ENCODE data around the gene COL8A2. TPM values are rescaled to one million over a fixed set of nuclear protein-coding genes. Genes with fewer than 3 reads are reported as not detected.
A peak's percentile ranks its signal among the peaks of the same experiment; 100 is the strongest.

Gene COL8A2
- total and polyA plus RNA-seq, 2 experiments from 2014 or later: 3.2 to 30.5 TPM

GRCh38 chr1:36122062-36123030 is 2.7 kb downstream of the COL8A2 start:
- Histone ChIP-seq H3K27ac (no peak overlapping the region), H3K79me2 (ENCODE audit: insufficient read depth) (no peaks in the 10 kb centered on the region), H3K4me3 (no peak overlapping the region), H3K9me2 (ENCODE audit: insufficient read depth) (no peaks in the 10 kb centered on the region), H2AFZ (no peak overlapping the region), H3K9ac (no peak overlapping the region), H3K9me3 (ENCODE audit: low read depth) (no peaks in the 10 kb centered on the region), H3K36me3 (ENCODE audit: low read depth) (no peaks in the 10 kb centered on the region), H3K4me1 (ENCODE audit: insufficient read depth) (no peaks in the 10 kb centered on the region), H3K4me2 (ENCODE audit: unreplicated experiment) (no peak overlapping the region), H3K27me3 (replicated peaks; ENCODE audit: insufficient read depth) (0 out of 2 replicates have a peak, but pooled peaks cover 4% of the 10 kb centered on the region), H3F3A (ENCODE audit: insufficient read depth) (peaks cover 3% of the 10 kb centered on the region), H4K20me1 (ENCODE audit: insufficient read depth) (no peaks in the 10 kb centered on the region)
- 88 to 91% methylated on average over 12 of the region's 12 CpGs for WGBS, 2 experiments (ENCODE audit: low coverage in 1 of 2, low lambda C conversion rate in 2 of 2, missing lambda C conversion rate in 2 of 2)
- no peak for TF ChIP-seq EZH2phosphoT487 (IDR thresholded peaks at IDR 0.05; ENCODE audit: insufficient read depth, low read depth)
- TF ChIP-seq EZH2 (IDR thresholded peaks at IDR 0.05; ENCODE audit: insufficient read depth, poor library complexity, severe bottlenecking): no peak
- peak; percentile 26 for DNase-seq
- in situ Hi-C loops (cut with MboI): no loop called here

- Histone ChIP-seq H3K27ac (no peak overlapping the region), H3K79me2 (ENCODE audit: insufficient read depth) (no peaks in the 10 kb centered on the region), H3K4me2 (ENCODE audit: unreplicated experiment) (no peak overlapping the region), H3K4me3 (no peak overlapping the region), H3K9me3 (ENCODE audit: low read depth) (no peaks in the 10 kb centered on the region), H2AFZ (no peak overlapping the region), H3F3A (ENCODE audit: insufficient read depth) (peaks cover 19% of the 10 kb centered on the region), H3K36me3 (ENCODE audit: low read depth) (no peaks in the 10 kb centered on the region), H3K9me2 (ENCODE audit: insufficient read depth) (no peaks in the 10 kb centered on the region), H4K20me1 (ENCODE audit: insufficient read depth) (no peaks in the 10 kb centered on the region), H3K27me3 (replicated peaks; ENCODE audit: insufficient read depth) (0 out of 2 replicates have a peak, but pooled peaks cover 2% of the 10 kb centered on the region), H3K9ac (no peak overlapping the region), H3K4me1 (ENCODE audit: insufficient read depth) (peaks cover 21% of the 10 kb centered on the region)
- in situ Hi-C loops (cut with MboI): no loop called here
- no peak for TF ChIP-seq EZH2 (IDR thresholded peaks at IDR 0.05; ENCODE audit: insufficient read depth, poor library complexity, severe bottlenecking)
- TF ChIP-seq EZH2phosphoT487 (IDR thresholded peaks at IDR 0.05; ENCODE audit: insufficient read depth, low read depth): no peak
- 65 to 68% methylated on average over 9 of the region's 9 CpGs for WGBS, 2 experiments (ENCODE audit: low coverage in 1 of 2, low lambda C conversion rate in 2 of 2, missing lambda C conversion rate in 2 of 2)
- no peak for DNase-seq
These were observed 5.6 kb downstream of the COL8A2 start for GRCh38 chr1:36119456-36119855.

- no peaks in the 10 kb centered on the region for H4K20me1 ChIP-seq (ENCODE audit: insufficient read depth)
- 66 to 79% methylated on average over 9 to 10 of the region's 10 CpGs for whole genome bisulfite sequencing, 2 experiments (ENCODE audit: low coverage in 1 of 2, low lambda C conversion rate in 2 of 2, missing lambda C conversion rate in 2 of 2)
- no peaks in the 10 kb centered on the region for H3K79me2 ChIP-seq (ENCODE audit: insufficient read depth)
- H3K9ac ChIP-seq: no peak overlapping the region
- H3K4me1 ChIP-seq (ENCODE audit: insufficient read depth): peaks cover 21% of the 10 kb centered on the region
- no peak overlapping the region for H3K4me3 ChIP-seq
- H3K4me2 ChIP-seq (ENCODE audit: unreplicated experiment): no peak overlapping the region
- peaks cover 19% of the 10 kb centered on the region for H3F3A ChIP-seq (ENCODE audit: insufficient read depth)
- H3K9me3 ChIP-seq (ENCODE audit: low read depth): no peaks in the 10 kb centered on the region
- DNase-seq: no peak
- no peak for TF ChIP-seq EZH2 (IDR thresholded peaks at IDR 0.05; ENCODE audit: insufficient read depth, poor library complexity, severe bottlenecking)
- no peak for TF ChIP-seq EZH2phosphoT487 (IDR thresholded peaks at IDR 0.05; ENCODE audit: insufficient read depth, low read depth)
- in situ Hi-C loops (cut with MboI): no loop called here
- no peaks in the 10 kb centered on the region for H3K36me3 ChIP-seq (ENCODE audit: low read depth)
- no peak overlapping the region for H2AFZ ChIP-seq
- H3K27ac ChIP-seq: no peak overlapping the region
- no peaks in the 10 kb centered on the region for H3K27me3 ChIP-seq (replicated peaks; ENCODE audit: insufficient read depth)
- H3K9me2 ChIP-seq (ENCODE audit: insufficient read depth): no peaks in the 10 kb centered on the region
These were observed 6.4 kb downstream of the COL8A2 start for GRCh38 chr1:36118447-36119204.

GRCh38 chr1:36116901-36117300 is 8.1 kb downstream of the COL8A2 start:
- peaks cover 19% of the 10 kb centered on the region for H3F3A ChIP-seq (ENCODE audit: insufficient read depth)
- TF ChIP-seq EZH2phosphoT487 (IDR thresholded peaks at IDR 0.05; ENCODE audit: insufficient read depth, low read depth) (no peak), EZH2 (IDR thresholded peaks at IDR 0.05; ENCODE audit: insufficient read depth, poor library complexity, severe bottlenecking) (no peak)
- DNase-seq: peak; percentile 41
- no peak overlapping the region for H3K4me3 ChIP-seq
- H3K9ac ChIP-seq: no peak overlapping the region
- H3K36me3 ChIP-seq (ENCODE audit: low read depth): no peaks in the 10 kb centered on the region
- H3K79me2 ChIP-seq (ENCODE audit: insufficient read depth): no peaks in the 10 kb centered on the region
- H4K20me1 ChIP-seq (ENCODE audit: insufficient read depth): no peaks in the 10 kb centered on the region
- no peaks in the 10 kb centered on the region for H3K9me3 ChIP-seq (ENCODE audit: low read depth)
- H3K27ac ChIP-seq: peak overlapping the region; percentile 93
- in situ Hi-C loops (cut with MboI): no loop called here
- peaks cover 21% of the 10 kb centered on the region for H3K4me1 ChIP-seq (ENCODE audit: insufficient read depth)
- H3K9me2 ChIP-seq (ENCODE audit: insufficient read depth): no peaks in the 10 kb centered on the region
- H3K4me2 ChIP-seq (ENCODE audit: unreplicated experiment): no peak overlapping the region
- no peaks in the 10 kb centered on the region for H3K27me3 ChIP-seq (replicated peaks; ENCODE audit: insufficient read depth)
- no peak overlapping the region for H2AFZ ChIP-seq
- WGBS, 2 experiments (ENCODE audit: low coverage in 1 of 2, low lambda C conversion rate in 2 of 2, missing lambda C conversion rate in 2 of 2): 54 to 60% methylated on average over 5 of the region's 5 CpGs
